ENCODE measurements around the gene CRABP1. TPM values are rescaled to one million over a fixed set of nuclear protein-coding genes. Genes with fewer than 3 reads are reported as not detected.

The CRABP1 gene
- total RNA-seq, 4 donors from 2014 or later = 19.6 to 211 (median 105) TPM

DNA sequence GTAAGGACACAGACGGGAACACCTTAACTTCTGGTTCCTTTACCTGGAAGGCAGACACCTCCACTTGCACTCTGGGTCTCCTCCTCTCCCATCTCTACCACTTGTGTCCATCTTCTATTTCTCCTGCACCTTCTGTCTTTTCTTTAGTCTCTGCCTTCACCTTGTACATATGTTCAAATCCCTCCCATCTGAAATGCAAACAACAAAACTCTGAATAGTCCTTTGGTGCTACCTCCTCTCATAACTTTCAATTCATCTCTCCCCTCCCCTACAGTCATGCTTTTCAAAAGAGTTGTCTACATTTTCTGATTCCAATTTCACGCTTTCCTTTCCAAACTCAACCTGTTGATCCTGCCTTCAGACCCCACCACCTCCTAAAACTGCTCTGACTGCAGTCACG lies 5.3 kb upstream of the CRABP1 start:
- intact Hi-C loops (cut with DNase I) = no loop called here
- no peaks in the 10 kb centered on the region for H3K27me3 ChIP-seq
- TF ChIP-seq, protein P1, sequence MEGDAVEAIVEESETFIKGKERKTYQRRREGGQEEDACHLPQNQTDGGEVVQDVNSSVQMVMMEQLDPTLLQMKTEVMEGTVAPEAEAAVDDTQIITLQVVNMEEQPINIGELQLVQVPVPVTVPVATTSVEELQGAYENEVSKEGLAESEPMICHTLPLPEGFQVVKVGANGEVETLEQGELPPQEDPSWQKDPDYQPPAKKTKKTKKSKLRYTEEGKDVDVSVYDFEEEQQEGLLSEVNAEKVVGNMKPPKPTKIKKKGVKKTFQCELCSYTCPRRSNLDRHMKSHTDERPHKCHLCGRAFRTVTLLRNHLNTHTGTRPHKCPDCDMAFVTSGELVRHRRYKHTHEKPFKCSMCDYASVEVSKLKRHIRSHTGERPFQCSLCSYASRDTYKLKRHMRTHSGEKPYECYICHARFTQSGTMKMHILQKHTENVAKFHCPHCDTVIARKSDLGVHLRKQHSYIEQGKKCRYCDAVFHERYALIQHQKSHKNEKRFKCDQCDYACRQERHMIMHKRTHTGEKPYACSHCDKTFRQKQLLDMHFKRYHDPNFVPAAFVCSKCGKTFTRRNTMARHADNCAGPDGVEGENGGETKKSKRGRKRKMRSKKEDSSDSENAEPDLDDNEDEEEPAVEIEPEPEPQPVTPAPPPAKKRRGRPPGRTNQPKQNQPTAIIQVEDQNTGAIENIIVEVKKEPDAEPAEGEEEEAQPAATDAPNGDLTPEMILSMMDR (IDR thresholded peaks at IDR 0.05) = no peak
- TF ChIP-seq POLR2A (IDR thresholded peaks at IDR 0.05) = no peak
- 96 to 97% methylated on average over 3 of the region's 3 CpGs for WGBS, 2 donors
- H3K9me3 ChIP-seq = no peaks in the 10 kb centered on the region
- no peak for DNase-seq
- peaks cover 9 to 18% of the 10 kb centered on the region in 2 donors for H3K4me1 ChIP-seq
- no peaks in the 10 kb centered on the region for H3K36me3 ChIP-seq
- H3K27ac ChIP-seq = no peak overlapping the region
- no peak overlapping the region for H3K4me3 ChIP-seq (replicated peaks in 1 of 3)

DNA sequence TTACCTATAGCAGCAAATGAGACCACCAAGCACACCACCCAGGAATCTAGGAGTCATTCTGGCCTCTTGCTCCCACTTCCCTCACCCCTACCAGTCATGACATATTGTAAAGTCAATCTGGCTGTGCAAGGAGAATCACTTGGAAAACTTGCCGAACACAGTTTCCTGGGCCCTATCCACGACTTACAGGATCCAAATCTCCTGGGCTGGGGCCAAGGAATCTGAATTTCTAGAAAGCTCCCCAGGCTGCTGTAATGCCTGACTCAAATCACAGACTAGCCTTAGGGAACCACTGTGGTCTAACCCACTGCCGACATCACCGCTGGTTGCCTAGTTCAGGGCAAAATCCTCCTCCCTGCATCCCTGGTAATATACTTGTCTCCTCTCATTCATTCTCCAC lies 4.2 kb upstream of the CRABP1 start:
- WGBS, 2 donors = 86 to 87% methylated on average over 4 of the region's 4 CpGs
- TF ChIP-seq, protein P1 (IDR thresholded peaks at IDR 0.05) = no peak
- no peak for TF ChIP-seq POLR2A (IDR thresholded peaks at IDR 0.05)
- no peak overlapping the region for H3K27ac ChIP-seq
- no peaks in the 10 kb centered on the region for H3K36me3 ChIP-seq
- DNase-seq = no peak
- no peaks in the 10 kb centered on the region for H3K27me3 ChIP-seq
- H3K4me1 ChIP-seq = peaks cover 17 to 23% of the 10 kb centered on the region in 2 donors
- H3K9me3 ChIP-seq = no peaks in the 10 kb centered on the region
- no peak overlapping the region for H3K4me3 ChIP-seq (replicated peaks in 1 of 3)
- intact Hi-C loops (cut with DNase I) = no loop called here

DNA sequence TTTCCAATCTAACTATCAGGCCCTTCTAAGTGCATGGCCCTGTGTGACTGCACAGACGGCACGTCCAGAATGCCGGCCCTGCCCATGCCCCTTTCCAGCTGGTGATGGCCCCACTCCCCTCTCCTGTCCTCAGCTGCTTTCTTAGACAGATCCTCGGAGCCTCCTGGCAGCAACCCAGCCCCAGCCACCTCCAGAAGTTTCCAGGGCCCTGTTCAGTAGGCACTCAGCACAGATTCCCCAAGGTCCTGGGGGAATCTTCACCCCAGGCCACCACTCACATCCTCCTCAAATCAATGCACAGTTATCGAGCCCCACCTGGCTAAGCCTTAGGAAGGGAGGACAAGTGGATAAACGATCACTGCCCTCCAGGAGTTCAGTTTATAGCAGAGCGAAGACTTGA lies 1.4 kb upstream of the CRABP1 start:
- Histone ChIP-seq H3K27ac (peak overlapping the region; percentile 78 to 97 (median 88)), H3K4me3 (replicated peaks in 1 of 3) (no peak overlapping the region), H3K36me3 (no peaks in the 10 kb centered on the region), H3K27me3 (no peaks in the 10 kb centered on the region), H3K9me3 (no peaks in the 10 kb centered on the region), H3K4me1 (peaks cover 17 to 23% of the 10 kb centered on the region in 2 donors)
- WGBS, 2 donors = 46 to 50% methylated on average over 7 of the region's 7 CpGs
- intact Hi-C loops (cut with DNase I) = no loop called here
- peak; percentile 84 to 93 for DNase-seq
- TF ChIP-seq, protein P1 (IDR thresholded peaks at IDR 0.05) = no peak
- TF ChIP-seq POLR2A (IDR thresholded peaks at IDR 0.05) = peak in 1 of 2 donors; percentile 69

DNA sequence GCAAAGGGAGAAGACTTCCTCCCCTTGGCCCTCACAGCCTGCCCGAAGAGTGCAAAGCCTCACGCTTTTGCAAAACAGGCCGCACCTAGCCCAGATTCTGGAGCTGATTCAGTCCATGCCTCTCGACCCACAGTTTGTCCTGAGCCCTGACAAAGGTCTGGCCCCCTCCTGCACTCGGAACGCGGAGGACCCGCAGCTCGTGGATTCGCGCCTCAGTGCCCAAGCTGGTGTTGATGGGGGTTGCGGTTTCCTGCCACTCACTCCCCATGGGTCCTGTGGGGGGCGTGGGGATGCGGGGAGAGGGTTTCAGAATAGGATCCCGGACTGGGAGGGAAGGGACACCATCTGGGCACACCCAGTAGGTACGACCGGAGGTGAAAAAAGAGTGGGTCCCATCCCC lies 594 bp upstream of the CRABP1 start:
- H3K36me3 ChIP-seq = no peaks in the 10 kb centered on the region
- no peak for DNase-seq
- H3K4me3 ChIP-seq (replicated peaks in 1 of 3) = no peak overlapping the region
- no peaks in the 10 kb centered on the region for H3K9me3 ChIP-seq
- 48 to 70% methylated on average over 13 to 16 of the region's 17 CpGs for WGBS, 2 donors
- peaks cover 17 to 23% of the 10 kb centered on the region in 2 donors for H3K4me1 ChIP-seq
- intact Hi-C loops (cut with DNase I) = no loop called here
- H3K27ac ChIP-seq = peak overlapping the region; percentile 78 to 97 (median 88)
- H3K27me3 ChIP-seq = no peaks in the 10 kb centered on the region
- no peak for TF ChIP-seq POLR2A (IDR thresholded peaks at IDR 0.05)
- TF ChIP-seq, protein P1 (IDR thresholded peaks at IDR 0.05) = no peak

DNA sequence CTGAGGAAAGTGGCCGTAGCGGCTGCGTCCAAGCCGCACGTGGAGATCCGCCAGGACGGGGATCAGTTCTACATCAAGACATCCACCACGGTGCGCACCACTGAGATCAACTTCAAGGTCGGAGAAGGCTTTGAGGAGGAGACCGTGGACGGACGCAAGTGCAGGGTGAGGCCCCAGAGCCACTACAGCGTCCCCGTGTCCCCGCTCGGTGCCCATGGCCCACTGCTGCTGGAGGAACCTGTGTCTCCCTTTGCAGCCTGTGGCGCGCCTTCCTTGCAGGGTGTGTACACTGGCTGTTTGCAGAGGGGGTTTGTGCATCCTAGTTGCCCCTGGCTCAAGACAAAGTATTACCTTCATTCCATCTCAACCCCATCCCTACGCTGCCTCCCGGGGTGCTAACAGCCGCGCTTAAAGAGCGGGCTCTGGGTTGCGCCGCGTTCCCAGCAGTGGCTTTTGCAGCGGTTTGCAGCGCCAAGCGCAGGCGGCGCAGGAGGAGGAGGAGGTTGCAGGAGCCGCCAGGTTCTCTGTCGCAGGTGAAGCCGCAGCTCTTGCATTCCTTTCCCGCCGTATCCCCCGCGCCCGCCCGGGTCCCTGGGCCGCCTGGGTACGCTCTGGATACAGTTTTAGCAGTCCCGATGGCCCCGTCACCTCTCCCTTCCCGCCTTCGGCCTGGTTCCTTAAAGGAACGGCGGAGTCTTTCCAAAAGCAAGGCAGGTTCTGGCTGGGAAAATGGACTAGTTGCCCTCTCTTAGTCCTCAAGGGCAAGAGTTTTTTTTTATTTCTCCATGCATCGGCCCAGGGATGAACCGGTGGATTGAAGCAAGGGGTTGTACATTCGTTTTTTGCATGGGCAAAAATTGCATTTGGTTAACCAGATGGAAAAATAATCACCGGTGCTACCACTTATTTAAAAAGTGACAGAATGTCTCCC lies 1.2 kb downstream of the CRABP1 start:
- 8 to 10% methylated on average over 42 to 53 of the region's 53 CpGs for WGBS, 2 donors
- peak overlapping the region in 1 of 3 donors; percentile 37 for H3K4me3 ChIP-seq (replicated peaks in 1 of 3)
- no peaks in the 10 kb centered on the region for H3K9me3 ChIP-seq
- intact Hi-C loops (cut with DNase I) = no loop called here
- DNase-seq = peak; percentile 39 to 50
- H3K27ac ChIP-seq = peak overlapping the region; percentile 61 to 97 (median 88)
- peak in 1 of 2 donors; percentile 53 for TF ChIP-seq POLR2A (IDR thresholded peaks at IDR 0.05)
- TF ChIP-seq, protein P1 (IDR thresholded peaks at IDR 0.05) = no peak
- H3K36me3 ChIP-seq = no peaks in the 10 kb centered on the region
- no peaks in the 10 kb centered on the region for H3K27me3 ChIP-seq
- H3K4me1 ChIP-seq = peaks cover 17 to 23% of the 10 kb centered on the region in 2 donors

Data from thyroid gland (tissue), 4 donors.